Measurements from ENCODE around the gene CNN2.

CNN2 gene

DNA sequence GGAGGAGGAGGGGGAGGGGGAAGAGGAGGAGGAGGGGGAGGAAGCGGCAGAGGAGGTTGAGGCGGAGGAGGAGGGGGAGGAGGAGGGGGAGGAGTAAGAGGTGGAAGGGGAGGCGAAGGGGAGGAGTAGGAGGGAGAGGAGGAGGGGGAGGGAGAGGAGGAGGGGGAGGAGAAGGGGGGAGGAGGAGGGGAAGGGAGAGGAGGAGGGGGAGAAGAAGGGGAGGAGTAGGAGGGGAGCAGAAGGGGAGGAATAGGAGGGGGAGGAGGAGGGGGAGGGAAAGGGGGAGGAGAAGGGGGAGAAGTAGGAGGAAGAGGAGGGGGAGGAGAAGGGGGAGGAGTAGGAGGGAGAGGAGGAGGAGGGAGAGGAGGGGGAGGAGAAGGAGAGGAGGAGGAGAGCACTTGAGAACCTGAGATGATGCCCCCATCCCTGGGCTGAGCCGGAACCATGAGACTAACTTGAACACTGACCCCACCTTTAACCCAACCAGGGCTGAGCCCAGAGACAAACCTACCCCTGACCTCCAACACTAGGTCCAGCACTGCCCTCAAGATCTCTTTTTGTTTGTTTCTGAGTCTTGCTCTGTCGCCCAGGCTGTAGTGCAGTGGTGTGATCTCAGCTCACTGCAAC is 26.1 kb downstream of the CNN2 start:
- no peak for DNase-seq

- no peak for DNase-seq
These were observed 27.0 kb downstream of the CNN2 start for GRCh38 chr19:1053176-1054101.

GRCh38 chr19:1054102-1055027 is 28.0 kb downstream of the CNN2 start:
- DNase-seq: no peak

DNA sequence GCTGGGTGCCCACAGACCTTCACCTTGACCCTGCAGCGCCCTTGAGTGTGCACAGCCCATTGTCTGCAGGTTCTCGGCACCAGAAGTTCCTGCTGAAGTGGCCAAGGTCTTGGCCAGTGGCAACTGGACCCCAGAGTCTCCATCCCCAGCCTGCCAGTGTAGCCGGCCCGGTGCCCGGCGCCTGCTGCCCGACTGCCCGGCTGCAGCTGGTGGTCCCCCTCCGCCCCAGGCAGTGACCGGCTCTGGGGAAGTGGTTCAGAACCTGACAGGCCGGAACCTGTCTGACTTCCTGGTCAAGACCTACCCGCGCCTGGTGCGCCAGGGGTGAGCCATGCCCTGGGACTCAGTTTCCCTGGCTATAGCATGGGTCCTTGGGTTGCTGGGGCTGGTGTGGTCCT is 28.6 kb downstream of the CNN2 start:
- no peak for DNase-seq

DNA sequence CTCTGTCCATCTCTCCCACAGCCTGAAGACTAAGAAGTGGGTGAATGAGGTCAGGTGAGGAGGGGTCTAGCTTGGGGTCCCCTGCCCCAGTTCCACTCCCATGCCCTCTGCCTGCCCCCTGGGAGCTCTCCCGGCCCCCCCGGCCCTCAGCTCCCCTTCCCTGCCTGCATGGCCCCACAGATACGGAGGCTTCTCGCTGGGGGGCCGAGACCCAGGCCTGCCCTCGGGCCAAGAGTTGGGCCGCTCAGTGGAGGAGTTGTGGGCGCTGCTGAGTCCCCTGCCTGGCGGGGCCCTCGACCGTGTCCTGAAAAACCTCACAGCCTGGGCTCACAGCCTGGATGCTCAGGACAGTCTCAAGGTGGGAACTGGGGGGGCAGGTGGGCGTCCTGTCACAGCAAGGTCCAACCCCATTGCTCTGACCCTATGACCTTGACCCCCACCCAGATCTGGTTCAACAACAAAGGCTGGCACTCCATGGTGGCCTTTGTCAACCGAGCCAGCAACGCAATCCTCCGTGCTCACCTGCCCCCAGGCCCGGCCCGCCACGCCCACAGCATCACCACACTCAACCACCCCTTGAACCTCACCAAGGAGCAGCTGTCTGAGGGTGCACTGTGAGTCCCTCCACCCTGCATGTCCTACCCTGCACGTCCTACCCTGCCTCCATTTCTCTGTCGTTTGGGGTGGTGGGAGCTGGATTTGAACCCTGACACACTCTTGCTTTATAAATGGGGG is 29.6 kb downstream of the CNN2 start:
- DNase-seq: no peak

DNA sequence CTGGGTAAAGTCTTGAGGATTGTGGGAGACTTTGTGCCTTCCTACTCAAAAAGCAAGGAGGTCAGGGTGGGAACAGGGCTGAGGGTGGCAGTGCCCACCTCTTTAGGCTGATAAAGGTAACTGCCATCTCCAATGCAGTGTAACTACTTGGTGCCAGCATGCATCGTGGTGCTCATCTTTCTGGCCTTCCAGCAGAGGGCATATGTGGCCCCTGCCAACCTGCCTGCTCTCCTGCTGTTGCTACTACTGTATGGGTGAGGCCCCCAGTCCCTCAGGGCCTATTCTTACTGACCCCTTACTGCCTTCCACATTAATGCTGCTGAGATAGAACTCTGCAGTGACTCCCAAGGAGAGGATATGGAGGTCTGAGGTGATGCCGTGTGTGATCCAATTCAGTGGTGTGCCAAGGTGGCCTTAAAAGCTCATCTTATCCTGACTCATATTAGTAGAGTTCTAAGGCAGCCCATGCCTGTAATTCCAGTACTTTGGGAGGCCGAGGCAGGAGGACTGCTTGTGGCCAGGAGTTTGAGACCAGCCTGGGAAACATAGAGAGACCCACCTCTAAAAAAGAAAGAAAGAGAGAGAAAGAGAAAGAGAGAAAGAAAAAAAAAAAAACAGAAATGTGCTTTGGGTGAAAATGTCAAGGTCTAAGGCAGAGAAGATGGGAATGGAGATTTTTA is 30.9 kb downstream of the CNN2 start:
- no peak for DNase-seq

GRCh38 chr19:1058112-1058511 is 31.7 kb downstream of the CNN2 start:
- no peak for DNase-seq

DNA sequence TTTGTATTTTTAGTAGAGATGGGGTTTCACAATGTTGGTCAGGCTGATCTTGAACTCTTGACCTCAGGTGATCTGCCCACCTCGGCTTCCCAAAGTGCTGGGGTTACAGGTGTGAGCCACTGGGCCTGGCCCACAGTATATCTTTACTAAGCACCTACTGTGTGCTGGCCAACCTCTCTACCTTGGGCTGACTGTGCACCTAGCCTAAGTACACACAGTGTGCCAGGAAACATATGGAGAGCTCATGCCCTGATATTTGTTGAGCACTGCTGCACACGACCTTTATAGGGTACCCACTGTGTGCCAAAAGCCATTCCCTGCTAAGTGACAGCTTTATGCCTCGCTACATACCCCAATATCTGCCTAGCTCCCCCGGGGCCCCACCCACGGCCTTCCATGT is 34.3 kb downstream of the CNN2 start:
- DNase-seq: no peak

DNA sequence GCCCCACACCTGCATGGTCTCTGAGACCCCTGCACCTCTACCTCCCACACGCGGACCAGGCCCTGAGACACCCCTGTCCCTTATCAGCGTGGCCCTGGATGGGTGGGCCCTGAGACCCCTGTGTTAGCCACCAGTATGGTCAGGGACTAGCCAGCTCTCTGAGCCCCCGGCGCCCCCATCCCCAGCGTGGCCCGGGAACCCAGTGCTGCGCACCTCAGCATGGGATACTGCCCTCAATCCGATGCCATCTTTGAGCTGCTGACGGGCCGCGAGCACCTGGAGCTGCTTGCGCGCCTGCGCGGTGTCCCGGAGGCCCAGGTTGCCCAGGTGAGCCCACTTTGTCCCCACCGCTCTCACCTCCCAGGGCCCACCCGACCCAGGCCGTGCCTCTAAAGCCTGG is 35.6 kb downstream of the CNN2 start:
- DNase-seq: no peak

GRCh38 chr19:1062387-1063029 is 36.1 kb downstream of the CNN2 start:
- DNase-seq: no peak

GRCh38 chr19:1063030-1063908 is 36.9 kb downstream of the CNN2 start:
- peak in 3 of 4 experiments; percentile 32 to 40 (median 34) for DNase-seq

DNA sequence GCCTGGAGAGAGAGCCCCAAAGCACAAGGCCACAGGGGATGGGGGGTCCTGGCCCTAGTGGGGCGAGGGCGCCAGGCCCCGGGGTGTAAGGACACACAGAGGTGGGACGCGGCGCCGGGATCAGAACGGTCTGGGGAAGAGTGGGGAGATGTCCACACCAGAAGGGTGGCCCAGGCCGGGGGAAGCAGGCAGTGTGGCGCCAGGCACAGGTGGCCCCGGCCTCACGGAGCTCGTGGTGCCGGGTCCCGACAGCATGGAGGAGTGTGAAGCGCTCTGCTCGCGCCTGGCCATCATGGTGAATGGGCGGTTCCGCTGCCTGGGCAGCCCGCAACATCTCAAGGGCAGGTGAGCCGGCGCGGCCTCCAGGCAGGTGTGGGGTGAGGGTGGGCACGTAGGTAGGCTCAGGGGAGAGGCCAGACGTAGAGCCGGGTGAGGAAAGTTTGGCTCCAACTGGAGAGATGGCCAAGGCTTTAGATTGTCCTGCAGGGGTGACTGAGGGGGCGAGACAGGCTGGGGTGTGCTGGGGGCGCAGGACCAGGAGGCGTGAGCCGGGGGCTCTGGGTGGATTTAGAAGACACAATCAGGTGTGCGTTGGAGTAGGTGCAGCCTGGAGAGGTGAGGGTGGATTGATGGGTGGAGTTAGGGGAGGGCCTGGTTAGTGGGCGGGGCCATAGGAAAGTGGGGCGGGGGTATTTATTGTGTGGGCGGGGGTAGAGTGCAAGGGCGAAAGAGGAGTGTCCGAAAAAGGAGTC is 37.7 kb downstream of the CNN2 start:
- DNase-seq: no peak

- DNase-seq: peak in 3 of 4 experiments; percentile 46 to 67 (median 58)
These were observed 38.5 kb downstream of the CNN2 start for GRCh38 chr19:1064661-1065605.

DNA sequence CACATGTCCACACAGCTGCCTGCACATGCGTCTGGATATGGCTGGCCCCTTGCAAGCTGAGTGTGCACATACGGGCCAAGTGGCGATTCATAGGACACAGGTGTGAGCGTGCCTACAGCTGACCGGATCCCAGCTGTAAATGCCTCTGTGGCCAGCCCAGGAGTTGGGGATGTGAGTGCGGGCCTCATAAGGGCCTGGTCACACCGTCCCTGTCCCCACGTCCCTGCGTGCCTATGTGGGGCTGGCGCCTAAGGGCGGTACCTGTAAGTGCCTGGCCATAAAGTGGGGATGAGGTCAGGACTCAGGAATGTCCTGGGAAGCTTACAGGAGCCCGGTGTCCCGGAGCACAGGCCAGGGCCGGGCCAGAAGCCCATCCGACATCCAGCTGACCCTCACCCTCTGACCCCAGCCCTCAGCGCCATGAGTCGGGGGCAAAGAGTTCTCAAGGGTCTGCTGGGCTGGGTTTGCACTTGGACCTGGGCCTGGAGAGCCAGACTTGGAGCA is 39.2 kb downstream of the CNN2 start:
- DNase-seq: no peak

- DNase-seq: no peak
These were observed 39.9 kb downstream of the CNN2 start for GRCh38 chr19:1066251-1066747.

DNA sequence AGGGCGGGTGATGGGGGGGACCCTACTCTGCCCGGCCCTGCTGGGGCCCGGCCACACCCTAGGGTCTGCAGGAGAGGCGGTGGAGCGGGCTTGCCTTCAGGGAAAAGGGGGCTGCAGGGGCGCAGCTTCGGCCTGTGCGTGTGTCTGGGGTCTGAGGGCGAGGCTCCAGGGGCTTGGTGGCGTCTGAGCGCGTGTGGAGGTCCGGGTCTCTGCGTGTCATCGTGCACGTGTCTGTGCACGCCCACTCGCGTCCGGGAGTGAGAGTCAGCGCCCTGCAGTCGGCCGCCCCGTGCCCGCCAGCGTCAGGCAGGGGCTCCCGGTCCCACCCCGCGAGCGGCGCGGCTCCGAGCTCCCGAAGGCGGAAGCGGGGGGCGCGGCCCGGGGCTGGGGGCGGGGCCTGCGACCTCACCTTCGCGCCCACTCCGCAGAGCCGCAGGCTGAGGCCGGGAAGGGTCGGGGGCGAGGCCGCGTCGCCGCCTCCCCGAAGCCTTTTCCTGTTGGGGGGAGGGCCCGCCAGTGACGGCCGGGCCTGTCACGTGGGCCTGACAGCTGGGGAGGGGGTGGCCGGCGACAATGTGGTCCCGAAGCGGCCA is 40.4 kb downstream of the CNN2 start, which contains the start of gene ARHGAP45:
ARHGAP45 (plus strand) TSS at position 420 of the 593 bp plus-strand sequence. CDS start 239 bp downstream, outside the sequence.
- peak; percentile 56 to 74 (median 65) for DNase-seq

DNA sequence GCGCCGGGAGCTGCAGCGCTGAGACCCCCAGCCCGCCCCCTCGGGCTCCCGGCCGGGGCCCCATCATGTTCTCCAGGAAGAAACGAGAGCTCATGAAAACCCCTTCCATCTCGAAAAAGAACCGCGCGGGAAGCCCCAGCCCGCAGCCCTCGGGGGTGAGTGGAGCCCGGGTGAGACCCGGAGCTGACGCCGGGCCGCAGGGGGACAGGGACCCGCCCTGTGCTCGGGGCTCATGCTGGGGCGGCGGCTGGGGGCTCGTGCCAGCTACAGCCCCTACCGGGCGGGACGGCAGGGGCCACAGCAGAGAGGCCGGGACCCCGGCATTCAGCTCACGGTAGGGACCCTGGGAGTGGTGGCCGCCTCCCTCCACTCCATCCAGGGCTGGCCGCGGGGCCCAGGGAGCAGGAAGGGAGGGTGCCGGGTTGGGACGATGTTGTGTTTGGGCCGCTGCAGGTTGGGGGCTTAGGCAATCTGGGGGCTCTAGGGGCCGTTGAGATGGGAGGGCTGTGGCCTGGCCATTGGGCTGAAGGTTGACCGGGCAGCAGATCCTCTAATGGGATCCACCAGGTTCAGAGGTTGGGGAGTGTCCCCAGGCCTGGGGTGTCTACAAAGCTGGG is 41.0 kb downstream of the CNN2 start:
- peak; percentile 53 to 59 (median 56) for DNase-seq

All from activated CD4-positive, CD25-positive, alpha-beta regulatory T cell (primary cell).